ENCODE results near the gene HSFX2.
"Not testable (repeated sequence)": the region's sequence is repeated elsewhere in the genome, so short reads cannot be mapped to it uniquely, and the experiment has no call there.

Gene HSFX2

GRCh38 chrX:149587359-149587758, 7.8 kb downstream of the HSFX2 start, which contains the start of gene MAGEA9B:
MAGEA9B (minus strand) TSS chrX:149587459; CDS start chrX:149583179, 4,280 bp downstream.
- not testable (repeated sequence) for DNase-seq

- DNase-seq, result not testable (repeated sequence)
Observed at GRCh38 chrX:149585631-149586030, 9.5 kb downstream of the HSFX2 start.

DNA sequence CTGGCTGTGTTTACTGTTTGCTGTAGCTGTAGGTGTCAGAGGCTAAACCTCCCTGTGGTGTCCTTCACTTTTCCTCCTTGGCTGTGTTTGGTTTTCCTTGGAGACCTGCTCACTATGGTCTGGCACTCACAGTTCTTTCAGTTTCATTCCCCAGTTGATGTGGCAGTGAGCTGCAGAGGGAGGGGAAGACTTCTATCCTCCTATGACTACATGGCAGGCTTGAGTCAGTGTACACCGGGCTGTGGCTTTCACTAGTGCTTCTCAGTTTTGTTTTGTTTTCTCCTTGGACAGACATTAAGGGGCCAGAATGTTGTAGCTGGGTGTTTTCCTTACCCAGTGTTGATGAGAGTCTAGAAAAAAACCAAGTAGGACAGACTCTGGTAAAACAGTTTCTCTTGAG, 21.7 kb downstream of the HSFX2 start:
- not testable (repeated sequence) for DNase-seq

DNA sequence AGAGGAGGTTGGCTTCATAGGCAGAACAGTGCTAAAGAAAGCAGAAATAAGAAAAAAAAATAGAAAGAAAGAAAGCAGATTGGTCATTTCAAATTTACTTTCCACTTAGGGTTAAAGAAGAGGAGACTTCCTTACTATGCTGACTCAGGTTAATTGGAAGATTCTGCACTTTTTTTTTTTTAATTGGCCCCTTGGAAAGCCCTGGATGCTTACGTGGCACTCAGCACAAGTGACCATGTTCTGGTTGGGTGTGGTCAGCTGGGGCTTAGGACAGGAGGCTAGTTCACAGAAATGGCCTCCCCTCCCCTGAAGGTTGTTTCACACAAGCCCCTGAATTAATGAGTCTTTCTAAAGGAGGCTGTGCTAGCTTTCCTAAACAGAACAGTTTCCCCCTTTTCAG, 22.4 kb downstream of the HSFX2 start:
- no peak for DNase-seq

DNA sequence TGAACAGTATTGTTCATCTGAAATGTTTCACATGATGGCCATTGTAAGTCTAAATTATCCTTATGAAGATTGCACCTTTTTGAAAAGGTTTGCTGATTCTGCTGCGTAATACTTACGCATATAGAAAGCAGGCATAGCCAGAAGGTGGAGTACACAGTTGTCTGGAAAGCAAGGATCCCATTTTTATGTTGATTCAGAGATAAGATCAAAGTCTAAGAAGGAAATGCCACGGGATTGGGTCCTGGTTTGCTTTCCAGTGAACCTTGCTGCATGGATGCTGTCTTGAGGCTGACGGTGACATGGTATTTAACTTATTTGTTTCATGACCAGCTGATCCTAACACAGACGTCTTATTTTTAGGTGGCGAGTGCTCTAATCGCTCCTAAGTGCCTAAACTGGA, 23.3 kb downstream of the HSFX2 start:
- no peak for DNase-seq

GRCh38 chrX:149570668-149571067, 24.4 kb downstream of the HSFX2 start:
- DNase-seq, result peak; percentile 1

GRCh38 chrX:149569770-149570169, 25.3 kb downstream of the HSFX2 start:
- DNase-seq, result no peak

DNA sequence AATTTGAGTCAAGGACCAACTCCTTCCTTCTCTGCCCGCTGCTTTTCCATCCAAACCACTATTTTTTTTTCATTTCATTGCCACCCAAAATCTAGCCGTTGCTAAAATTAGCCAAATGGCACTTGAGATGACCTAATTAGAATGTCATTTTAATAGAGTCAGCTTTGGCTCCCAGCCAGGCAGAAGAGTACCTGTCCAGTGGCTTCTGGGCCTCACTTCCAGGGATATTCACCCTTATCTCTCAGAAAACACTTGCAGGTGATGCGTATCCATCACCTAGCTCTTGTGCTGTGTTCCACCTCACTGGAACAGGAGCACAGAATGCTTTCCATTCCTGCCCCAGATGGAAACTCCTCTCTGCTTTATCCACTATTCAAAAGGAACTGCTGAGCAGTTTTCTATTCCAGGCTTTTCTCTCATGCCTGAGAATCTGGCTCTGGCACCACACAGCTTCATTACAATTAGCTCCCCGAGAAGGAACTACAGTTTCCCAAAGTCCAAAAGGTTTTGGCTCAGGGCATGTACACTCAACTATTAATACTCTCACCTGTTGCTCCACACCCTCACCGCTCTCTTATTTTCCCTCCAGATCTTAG, 26.3 kb downstream of the HSFX2 start:
- DNase-seq, result peak; percentile 6

GRCh38 chrX:149567621-149568417, 27.3 kb downstream of the HSFX2 start:
- DNase-seq, result no peak

DNA sequence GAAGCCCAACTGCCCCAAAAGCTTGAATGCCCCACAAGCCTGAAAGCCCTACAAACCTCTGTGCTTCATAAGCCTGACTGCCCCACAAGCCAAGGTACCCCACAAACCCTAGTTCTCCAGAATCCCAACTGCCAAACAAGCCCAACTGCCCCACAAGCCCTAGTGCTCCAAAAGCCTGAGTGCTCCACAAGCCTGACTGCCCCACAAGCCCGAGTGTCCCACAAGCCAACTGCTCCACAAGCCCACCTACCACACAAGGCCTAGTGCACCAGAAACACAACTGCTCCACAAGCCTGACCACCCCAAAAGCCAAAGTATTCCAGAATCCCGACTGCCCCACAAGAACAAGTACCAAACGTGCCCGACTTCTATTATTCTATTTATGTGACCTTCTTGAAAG, 31.8 kb downstream of the HSFX2 start:
- no peak for DNase-seq

GRCh38 chrX:149555251-149555650, 39.9 kb downstream of the HSFX2 start:
- DNase-seq, result not testable (repeated sequence)

DNA sequence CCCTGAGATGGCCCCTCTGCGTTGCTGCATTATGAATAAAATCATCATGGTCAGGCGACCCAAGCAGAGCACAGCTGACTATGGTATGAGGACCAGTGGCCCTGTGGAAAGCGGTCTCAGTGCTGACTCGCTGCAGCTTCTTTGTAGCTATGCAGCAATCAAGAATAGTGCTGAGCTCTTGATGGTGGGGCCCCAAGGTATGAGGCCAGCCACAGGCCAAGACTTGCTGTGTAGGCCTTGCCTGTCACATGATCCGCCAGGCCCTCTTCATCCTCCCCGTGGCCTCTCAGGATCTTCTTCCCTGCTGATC, 43.2 kb downstream of the HSFX2 start:
- not testable (repeated sequence) for DNase-seq

GRCh38 chrX:149551245-149551938, 43.7 kb downstream of the HSFX2 start:
- DNase-seq, result not testable (repeated sequence)

DNA sequence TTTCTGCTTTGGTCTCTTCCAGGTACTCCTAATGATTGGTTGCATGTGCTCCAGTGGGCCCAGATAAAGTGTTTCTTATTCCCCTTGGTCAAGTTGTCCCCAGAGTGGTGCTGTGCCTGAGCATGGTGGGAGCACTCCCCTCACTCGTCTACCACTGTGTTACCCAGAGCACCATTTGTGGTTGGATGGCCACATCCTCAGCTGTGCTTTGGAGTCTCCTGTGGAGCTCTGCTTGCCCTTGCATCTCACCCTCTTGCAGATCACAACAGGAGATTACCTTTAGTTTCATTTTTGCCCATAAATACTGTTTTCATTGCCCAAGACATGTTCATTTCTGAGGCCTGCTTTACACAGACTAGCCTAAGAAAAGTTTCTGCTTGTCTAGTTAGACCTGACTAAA, 44.7 kb downstream of the HSFX2 start:
- not testable (repeated sequence) for DNase-seq

DNA sequence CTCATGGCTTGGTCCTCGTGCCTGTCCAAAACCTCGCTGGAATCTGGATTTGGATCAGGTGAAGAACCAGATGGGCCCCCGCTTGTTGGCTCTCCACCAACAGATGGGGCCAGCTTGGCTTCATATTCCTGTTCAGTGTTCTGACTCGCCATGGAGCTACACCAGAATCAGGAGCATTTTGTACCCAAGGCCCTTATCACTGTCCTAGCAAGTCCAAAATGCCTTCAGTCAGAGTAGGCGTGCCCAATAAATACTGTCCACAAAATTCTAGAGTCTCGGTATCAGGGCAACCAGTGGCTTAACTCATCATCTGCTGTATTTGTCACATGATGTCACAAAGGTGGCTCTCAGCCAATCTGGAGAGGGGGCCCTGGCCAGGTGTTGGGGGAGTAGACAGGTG, 45.4 kb downstream of the HSFX2 start, which contains the start of gene HSFX3:
Gene HSFX3 (minus strand): TSS at position 224 of the 400 bp plus-strand sequence. CDS start 72 bp downstream, at position 152.
- DNase-seq, result not testable (repeated sequence)

- DNase-seq, result not testable (repeated sequence)
Observed at GRCh38 chrX:149547782-149548181, 47.3 kb downstream of the HSFX2 start.

DNA sequence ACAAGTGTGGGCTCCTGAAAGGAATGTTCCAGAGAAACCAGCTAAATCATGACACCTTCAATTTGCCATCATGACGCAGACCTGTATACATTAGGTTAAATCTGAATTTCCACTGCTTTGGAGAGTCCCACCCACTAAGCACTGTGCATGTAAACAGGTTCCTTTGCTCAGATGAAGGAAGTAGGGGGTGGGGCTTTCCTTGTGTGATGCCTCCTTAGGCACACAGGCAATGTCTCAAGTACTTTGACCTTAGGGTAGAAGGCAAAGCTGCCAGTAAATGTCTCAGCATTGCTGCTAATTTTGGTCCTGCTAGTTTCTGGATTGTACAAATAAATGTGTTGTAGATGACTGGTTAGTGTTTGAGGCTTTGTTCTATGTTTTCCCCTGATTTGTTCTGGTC, 48.2 kb downstream of the HSFX2 start:
- DNase-seq, result not testable (repeated sequence)

GRCh38 chrX:149545545-149546543, 49.3 kb downstream of the HSFX2 start:
- DNase-seq, result not testable (repeated sequence)

All from NCI-H2029 (cell line).